Renal cortex interstitium (tissue), 11 donors: Measurements from ENCODE around the gene MAP6. TPM values are rescaled to one million over a fixed set of nuclear protein-coding genes. Genes with fewer than 3 reads are reported as not detected.

Experiments used
- DNase-seq, 11 donors: peaks; one replicate each; pipeline ENCODE4 v3.0.0-alpha.2; 2013; ENCODE audit warnings: low read depth in 9 of 11, low spot score in 4 of 11; ENCODE audit errors: extremely low read depth in 1 of 11
- polyA plus RNA-seq, 3 donors: library from polyadenylated mRNA; unstranded; fragments of 120-200 nt; gene quantifications; one replicate each; pipeline ENCODE4 v1.2.1, GENCODE V29; 2013; ENCODE audit not compliant: insufficient read length in 3 of 3

The MAP6 gene
- polyA plus RNA-seq, 3 donors, result 5.7 to 8.4 (median 8.1) TPM

GRCh38 chr11:75563978-75564552 lies 104.8 kb downstream of the MAP6 start:
- peak in 1 of 11 donors; percentile 55 for DNase-seq

DNA sequence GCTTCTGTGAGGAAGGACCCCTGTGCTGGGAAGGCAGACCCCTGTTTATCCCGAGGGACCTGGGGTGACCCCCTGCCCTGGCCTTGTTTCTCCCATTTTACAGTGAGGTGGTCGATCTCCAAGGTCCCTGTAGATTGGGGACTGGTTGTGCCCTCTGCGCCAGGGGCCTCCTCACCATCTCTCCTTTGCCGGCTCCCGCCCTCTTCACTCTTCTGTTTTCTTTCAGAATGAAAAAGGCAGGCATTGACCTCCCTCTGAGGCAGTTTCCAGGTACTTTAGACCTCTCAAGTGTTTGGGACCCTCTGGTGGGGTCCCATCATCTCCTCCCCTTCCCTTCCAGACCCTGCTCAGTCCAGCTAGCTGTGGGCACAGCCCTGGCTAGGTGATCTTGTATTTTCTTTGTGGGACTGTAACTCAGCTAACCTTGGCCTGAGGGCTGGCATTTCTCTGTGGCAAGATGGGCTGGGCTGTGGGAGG lies 105.3 kb downstream of the MAP6 start:
- DNase-seq, result no peak

DNA sequence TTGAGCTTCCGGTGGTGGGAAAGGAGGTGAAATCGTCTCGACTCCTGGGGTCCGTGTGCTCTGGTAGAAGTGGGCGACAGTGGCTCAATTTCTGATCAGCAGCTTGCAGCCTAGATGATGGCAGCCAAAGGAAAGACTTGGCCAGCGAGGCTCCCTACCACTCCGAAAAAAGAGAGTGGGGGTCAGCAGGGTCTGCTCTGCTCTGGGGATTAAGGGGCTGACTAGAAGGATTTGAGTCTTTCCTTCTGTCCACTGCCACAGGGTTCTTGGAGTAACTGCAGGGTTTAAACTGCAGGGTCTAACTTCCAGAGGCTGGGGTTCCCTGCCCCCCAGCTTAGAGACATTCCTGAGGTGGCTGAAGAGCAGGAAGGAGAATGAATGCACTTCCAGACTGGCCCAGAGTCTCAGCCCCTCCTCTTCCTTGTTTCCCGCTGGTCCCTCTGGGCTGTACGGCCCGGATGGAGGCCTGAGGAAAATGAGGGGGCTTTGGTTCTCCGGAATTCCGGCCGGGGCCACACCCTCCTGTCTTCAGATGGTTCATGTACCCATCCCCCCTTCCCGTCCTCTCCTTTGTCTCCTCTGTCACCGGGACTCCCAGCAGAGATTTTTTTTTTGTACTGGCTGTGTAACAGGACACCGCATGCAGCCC lies 105.9 kb downstream of the MAP6 start:
- DNase-seq, result peak in 3 of 11 donors; percentile 59 to 67 (median 60)

DNA sequence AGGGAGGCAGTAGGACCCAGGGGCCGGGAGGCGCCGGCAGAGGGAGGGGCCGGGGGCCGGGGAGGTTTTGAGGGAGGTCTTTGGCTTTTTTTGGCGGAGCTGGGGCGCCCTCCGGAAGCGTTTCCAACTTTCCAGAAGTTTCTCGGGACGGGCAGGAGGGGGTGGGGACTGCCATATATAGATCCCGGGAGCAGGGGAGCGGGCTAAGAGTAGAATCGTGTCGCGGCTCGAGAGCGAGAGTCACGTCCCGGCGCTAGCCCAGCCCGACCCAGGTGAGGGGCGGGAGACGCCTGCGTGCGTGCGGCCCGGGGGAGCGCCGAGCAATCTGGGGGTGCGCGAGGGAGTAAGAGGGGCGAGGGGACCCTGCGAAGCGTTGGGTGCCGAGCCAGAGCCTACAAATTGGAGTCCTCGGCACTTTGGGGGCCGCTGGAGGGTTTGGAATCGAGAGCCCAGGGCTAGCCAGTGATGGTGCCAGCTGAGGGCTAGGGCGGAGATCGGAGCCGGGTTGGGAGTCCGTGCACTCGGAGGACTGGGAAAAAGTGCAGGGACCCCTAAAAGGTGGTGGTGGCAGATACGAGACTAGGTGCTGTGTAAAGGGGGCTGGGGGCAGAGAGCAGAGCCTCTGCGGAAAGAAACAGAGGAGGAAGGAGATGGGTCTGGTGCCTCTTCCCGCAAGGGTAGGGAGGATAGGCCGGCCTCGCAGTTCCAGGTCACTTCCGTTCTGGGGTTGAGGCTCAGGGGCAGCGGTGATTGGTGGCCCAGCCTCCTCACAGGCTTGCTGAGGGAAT lies 106.6 kb downstream of the MAP6 start, which contains the start of gene SERPINH1:
Gene SERPINH1, plus strand, starts transcription at position 206 of the 788 bp plus-strand sequence. CDS start 4,097 bp downstream, outside the sequence.
- DNase-seq, result peak in 8 of 11 donors; percentile 62 to 87 (median 82)

DNA sequence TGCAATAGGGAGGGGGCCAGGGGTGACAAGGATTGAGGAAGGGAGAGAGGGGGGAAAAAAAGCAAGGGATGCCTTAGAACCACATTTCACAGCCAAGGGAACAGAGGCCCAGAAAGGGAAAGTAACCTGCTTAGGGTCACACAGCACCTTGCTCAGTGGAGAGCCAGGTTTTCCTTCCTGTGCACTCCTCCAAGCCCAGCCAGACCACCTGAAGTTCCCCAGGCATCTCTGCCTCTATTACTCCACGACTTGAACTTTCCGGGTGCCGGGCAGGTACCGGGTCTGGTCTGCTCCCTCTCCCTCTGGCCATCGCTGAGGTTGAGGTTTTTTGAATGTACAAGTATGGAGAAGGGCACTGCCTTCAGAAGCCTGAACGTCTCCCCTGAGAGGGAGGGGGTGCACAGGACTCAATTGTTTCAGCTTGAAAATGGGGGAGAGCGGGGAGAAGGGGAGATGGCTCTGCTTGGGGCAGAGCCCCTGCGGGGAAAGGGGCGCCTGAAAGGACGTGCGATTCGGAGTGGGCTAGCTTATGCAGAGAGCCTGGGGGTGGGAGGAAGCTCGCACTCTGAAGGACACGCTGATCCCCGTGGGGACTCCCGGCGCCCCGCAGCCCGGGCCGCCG lies 107.3 kb downstream of the MAP6 start:
- DNase-seq, result no peak

DNA sequence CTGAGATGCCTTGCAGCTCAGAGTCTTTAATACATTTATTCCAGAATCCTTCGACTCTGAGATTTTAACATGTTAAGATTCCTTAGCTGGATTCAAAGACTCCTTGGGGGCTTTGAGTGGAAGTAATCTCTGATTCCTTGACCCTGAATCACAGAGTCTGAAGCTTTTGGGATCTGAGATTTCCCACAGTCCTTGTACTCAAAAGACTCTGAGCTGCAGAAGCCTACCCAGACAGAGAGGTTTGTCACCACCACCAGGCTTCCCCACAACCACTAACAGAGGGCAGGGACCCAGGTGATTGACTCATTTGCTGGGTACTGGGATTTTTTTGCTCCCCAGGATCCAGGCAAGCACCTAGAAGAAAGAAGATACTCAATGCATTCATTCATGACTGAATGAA lies 108.2 kb downstream of the MAP6 start:
- DNase-seq, result no peak

DNA sequence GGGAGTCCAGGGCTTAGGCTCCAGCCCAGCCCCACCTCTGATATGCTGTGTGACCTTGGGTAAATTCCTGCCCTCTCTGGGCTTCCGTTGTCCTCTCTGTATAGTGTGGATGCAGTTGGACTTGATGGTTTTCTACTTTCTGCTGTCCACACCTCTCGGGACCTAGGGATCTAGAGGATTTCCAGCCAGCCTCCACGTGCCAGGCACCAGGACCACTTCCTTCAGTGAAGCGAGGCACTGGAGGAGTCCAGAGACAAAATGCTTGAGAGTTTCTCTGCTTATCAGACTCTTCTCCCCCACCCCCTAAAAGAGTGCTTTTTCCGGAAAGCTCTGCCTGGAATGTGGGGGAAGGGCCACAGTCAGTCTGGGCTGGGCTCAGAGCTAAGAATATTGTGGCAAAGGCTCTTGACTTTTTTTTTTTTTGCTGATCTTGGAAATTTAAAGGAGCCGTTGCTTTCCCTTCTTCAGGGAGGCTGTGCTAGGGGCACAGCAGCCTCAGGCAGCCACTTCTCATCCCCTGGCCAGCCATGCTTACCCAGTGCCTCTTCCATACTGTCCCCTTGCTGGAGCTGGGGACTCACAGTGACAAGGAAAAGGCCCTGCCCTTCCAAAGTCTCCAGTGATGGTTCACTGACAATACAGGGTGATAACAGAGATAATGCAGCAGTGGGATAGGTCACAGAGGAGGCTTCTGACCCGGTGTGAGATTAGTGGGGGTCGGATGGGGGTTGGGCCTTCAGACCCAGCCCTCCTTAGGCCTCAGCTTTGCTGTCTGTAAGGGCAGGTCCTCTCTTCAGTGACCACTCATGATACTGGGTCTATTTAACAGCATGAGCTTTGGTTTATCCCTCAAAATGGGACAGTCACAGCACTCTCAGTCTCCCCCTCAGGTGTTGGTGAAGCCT lies 109.6 kb downstream of the MAP6 start:
- DNase-seq, result peak in 4 of 11 donors; percentile 61 to 76 (median 73)

DNA sequence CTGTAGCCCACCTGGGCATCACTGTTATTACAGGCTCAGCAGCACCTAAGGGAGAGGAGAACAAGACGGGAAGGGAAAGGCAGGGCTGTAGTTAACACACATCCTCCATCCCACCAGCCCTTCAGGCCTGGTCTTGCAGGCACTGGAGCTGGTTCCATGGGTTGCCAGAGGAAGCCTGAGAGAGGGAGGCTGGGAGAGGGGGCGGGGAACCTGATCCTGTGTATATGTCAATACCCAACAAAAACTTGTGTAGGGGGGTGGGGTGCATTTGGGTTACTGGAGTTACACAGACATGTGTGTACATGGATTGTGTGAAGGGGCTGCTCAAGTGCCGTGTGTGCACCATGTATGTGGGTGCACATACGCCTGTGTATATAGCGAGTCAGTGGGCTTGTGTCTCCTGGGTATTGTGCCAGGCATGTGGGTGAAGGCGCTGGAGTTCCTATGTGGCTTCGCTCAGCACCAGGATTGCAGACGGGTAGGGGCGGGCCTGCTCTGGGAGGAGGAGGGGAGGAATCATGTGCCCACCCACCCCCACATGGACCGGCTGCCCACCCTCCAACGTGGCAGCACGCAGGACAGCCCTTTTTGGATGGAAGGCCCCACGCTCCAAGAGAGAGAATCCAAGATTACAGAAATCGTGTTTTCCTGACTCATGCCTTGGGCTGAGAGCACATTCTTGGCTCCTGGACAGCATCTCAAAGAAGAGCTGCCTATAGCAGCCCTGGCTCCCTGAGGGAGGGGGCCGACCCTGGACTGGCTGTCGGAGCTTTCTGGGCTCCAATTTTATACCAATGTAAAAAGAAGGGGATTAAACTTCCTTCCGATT lies 111.0 kb downstream of the MAP6 start:
- DNase-seq, result peak in 1 of 11 donors; percentile 60

- no peak for DNase-seq
Observed at GRCh38 chr11:75556275-75556674, 112.6 kb downstream of the MAP6 start.

- no peak for DNase-seq
Observed at GRCh38 chr11:75555079-75555811, 113.6 kb downstream of the MAP6 start.

DNA sequence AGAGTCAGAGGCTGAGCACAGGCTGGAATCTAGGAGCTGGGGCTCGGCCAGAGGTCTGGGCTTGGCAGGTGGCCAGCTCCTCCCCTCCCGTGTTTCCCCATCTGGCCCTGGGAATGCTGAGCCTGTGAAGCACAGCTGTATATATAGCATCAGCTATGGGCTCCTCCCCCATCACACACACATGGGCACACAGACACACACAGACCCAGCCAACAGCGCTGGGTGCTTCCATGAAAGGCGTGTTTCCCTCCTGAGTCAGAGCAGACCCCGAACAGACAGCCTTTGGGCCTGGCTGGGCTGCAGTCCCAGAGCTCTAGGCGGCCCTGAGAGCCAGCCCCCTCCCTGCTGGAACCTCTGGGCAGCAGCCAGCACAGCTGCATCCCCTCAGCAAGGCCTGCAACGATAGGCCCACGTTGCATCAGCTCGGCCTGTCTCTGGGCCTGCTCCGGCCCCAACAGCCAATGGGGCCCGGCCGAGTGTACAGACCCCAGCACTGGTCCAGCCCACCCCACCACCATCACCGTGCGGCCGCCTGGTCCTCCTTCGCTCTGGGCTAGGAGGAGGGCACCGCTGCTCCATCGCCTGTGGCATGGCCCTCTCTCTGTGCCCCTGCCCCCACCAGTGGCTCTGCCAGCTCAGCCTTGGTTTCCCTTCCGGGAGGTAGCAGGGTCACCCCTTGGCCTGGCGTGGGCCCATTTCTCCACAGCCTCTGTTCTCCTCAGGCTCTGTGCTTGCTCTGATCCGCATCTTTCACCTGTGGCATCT lies 114.4 kb downstream of the MAP6 start:
- peak; percentile 73 to 92 (median 88) for DNase-seq

DNA sequence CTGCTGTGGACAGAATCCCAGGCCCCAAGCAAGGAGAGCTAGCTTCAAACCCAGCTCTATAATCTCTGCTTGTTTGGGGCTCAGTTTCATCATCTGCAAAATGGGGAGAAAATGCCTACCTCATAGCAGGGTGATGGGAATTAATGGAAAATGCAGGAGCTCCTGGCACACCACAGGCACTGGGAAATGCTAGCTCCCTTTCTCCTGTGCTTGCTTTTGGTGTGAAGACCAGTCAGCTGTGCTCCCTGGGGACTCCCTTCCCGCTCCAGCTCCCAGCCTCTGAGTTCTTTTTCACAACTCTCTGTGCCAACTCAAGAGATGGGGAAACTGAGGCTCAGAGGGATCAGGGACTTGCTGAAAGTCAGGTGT lies 115.0 kb downstream of the MAP6 start:
- DNase-seq, result no peak

DNA sequence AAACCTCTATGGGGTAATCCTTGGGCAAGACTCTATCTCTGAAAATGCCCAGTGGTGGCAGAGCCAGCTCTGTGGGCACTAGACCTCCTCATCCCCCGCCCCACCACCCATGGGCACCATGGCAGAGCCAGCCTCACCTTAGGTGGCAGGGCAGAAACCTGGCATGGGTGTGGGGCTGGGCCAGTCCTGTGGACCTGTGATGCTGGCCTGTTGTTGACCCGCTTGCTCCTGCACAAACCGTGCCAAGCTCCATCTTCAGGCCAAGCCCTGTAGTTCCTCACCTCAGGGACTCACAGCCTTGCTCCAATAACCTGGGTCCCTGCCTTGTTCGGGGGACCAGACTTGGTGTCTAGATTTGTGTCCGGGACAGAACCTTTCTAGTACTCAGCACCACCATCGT lies 115.7 kb downstream of the MAP6 start:
- no peak for DNase-seq

DNA sequence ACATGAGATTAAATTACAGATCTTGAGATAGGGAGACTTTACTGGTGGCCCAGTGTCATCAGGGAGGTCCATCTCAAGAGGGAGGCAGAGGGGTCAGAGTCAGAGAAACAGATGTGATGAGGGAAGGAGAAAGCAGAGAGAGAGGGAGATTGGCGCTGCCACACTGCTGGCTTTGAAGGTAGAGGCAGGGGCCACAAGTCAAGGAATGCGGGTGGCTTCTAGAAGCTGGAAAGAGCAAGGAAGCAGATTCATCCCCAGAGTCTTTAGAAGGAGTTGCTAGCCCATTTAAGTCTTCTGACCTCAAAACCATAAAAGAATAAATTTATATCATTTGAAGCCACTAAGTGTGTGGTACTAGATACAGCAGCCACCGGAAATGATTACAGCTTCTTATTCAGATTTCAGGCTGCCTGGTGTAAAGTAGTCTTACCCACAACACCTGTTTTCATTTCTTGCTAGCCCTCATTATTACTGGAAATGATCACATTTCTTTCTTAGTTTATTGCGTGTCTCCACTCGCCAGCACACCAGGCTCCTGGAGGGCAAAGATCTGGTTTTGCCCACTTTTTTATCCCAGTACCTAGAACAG lies 119.4 kb downstream of the MAP6 start:
- DNase-seq, result no peak

DNA sequence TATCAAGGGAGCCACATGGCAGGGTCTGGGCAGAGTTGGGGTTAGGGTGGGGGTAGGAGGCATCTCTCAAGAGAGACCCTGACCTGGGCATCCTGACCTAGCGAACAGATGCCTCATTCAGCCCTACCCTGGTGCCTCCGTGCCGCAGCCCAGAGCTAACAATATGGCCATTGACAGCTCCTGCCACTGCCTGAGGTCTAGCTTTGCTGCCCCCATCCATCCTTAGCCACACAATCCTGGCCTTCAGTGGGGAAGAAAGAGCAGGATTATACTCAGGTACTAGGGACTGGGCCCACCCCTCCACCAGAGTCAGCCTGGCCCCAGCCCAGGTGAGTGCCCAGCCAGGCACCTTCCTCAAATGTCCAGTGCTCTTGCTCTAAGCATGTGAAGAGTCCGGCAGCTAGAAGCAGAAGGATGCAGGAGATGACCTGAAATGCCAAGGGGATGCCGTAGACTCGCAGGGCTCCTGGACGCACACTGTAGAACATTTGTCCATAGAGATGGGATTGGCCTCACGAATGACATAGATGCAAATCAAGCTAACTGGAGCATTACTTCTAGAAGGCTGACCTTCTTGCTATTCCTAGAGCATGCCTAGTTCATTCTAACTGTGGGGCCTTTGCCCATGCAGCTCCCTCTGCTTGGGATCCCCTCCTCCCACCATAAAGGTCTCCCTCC lies 120.1 kb downstream of the MAP6 start:
- no peak for DNase-seq
